COLO668 (cell line): Measurements from ENCODE around the gene WDFY4.

ENCODE experiments used
- DNase-seq: peaks from one replicate; lab custom pipeline; 2025; ENCODE audit not compliant: unreplicated experiment; lab: John Stamatoyannopoulos, UW

Gene WDFY4

GRCh38 chr10:48742891-48743860 is 58.5 kb downstream of the WDFY4 start:
- no peak for DNase-seq

- no peak for DNase-seq
Observed at GRCh38 chr10:48744587-48744986, 59.9 kb downstream of the WDFY4 start.

GRCh38 chr10:48745662-48746245 is 61.1 kb downstream of the WDFY4 start:
- DNase-seq, result peak; percentile 24

DNA sequence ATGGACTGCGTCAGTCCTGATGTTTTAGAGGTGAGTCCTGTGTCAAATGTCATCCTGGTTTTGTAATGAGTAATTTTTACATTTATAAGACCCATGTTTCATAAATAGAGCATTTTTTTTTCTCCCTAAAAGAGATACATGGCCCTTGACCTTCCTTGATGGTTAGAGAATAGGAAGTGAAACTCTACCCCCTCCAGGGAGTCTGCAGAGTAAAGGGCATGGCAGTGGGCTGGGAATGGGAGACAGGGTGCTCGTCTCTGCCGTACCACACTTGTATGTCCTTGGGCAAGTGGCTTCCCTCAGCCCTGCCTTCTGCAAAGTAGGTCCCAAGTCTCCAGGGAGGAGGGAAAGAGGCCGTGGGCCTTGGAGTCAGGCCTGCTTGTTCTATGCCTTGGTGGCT is 63.9 kb downstream of the WDFY4 start:
- DNase-seq, result no peak

DNA sequence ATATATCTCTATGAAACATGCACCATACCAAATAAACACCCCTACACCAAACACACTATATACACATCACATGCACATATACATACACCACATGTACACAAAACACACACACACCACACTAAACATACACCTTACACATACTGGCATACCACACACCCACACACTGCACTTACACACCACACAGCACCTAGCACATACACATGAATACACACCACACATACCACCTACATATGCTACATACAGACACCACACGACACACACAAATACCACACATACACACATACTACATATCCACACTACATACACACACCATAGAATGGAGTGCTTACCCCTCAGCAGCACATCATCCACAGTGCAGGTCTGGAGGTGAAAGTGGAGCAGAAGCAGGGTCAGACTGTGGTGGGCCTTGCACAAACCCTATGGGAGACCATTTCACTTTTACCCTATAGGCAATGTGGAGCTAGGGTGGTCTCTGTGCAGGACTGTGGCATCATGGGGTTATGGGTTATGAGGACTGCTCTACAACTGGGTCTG is 64.6 kb downstream of the WDFY4 start:
- DNase-seq, result no peak

- DNase-seq, result no peak
Observed at GRCh38 chr10:48750019-48750418, 65.3 kb downstream of the WDFY4 start.

DNA sequence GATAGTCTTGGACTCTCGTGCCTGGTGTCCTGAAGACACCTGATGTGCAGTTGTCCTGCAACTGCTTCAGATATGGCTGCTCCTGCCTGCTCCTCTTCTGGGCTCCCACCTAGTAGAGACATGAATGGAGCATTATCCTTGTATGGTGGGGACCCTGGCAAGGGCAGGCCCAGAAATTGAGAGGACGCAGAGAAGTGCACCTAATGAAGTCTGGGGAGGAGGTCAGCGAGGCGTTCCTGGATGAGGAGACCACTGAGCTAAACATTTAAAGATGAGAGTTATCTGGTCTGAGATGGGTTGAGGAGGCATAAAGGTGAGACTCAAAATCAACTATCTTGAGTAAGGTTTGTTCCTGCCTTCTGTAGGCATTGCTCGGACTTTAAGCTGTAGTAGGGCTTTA is 66.3 kb downstream of the WDFY4 start:
- DNase-seq, result no peak

DNA sequence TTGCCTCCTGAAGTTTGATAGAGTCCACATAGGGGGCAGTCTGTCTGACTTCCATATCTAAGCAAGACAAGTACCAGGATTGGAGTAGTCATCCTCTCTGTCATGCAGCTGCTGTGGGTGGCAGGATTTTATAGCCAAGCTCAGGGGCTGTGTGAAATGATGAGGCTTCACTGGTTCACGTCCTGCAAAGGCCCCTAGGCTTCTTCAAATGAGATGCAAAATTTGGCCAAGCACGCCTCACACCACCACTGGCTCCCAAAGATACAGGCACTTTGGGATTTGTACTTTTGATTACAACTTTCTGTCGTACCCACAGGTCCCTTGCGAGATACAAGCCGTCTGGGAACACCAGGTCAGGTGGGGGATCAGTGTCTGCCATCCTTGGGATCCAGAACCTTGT is 67.1 kb downstream of the WDFY4 start:
- DNase-seq, result no peak

DNA sequence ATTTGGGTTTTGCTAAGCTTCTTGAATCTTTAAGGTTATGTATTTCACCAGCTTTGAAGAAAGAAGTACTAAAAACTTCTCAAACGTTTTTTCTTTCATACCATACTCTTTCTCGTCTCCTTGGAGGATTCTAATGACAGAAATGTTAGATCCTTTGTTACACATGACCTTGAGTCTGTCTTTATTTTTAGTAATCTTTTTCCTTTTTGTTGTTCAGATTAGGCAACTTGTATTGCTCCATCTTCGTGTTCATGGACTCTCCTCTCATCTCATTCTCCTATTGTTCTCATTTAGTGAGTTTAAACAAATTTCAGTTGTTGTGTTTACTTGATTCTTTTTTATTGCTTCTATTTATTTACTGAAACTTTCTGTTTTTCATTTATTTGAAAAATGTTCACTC is 73.7 kb downstream of the WDFY4 start:
- DNase-seq, result no peak

- DNase-seq, result no peak
Observed at GRCh38 chr10:48759113-48759901, 74.6 kb downstream of the WDFY4 start.

- DNase-seq, result no peak
Observed at GRCh38 chr10:48760983-48761382, 76.3 kb downstream of the WDFY4 start.

DNA sequence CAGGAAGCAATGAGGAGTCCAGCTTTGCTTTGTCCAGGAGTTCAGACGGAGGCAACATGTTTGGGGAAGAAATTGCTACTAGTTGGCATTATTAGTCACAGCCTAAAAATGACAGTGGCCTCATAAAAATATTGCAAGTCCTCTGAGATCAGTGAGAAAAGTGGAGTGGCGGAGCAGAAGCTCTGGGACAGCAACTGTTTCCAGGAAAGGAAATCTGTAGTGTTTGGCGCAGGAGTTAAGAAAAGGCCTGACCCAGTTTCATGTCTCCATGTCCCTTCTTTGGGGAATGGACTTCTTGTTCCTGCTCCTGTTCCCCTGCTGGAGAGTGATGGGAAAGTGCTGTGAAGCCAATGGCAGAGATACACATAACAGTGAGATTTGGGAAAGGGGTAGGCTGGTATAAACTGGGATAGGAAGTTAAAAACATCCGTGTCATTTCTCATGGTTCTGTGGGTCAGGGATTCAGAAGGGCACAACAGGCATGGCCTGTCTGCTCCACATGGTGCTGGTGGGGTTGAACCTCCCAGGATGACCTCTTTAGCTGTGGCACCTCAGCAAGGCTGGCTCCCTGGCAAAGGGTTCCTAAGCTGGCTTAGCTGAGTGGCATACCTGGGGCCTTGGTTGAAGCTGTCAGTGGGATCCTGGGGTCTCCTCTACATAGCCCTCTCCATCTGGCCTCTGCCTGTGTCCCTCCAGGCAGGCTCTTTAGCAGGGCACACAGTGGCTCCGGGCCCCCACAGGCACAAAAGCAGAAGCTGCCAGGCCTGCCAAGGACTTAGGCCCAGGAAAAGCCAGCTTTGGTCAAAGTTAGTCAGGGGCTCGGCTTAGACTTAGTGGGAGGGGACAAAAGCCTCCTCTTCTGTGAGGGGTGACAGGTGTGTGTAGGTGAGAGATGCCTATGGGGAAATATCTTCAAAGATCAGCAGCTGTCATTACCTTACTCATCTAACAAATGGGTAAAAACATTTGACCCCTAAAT is 77.7 kb downstream of the WDFY4 start:
- DNase-seq, result no peak

- DNase-seq, result no peak
Observed at GRCh38 chr10:48763403-48763965, 78.8 kb downstream of the WDFY4 start.

- no peak for DNase-seq
Observed at GRCh38 chr10:48764486-48764885, 79.8 kb downstream of the WDFY4 start.

GRCh38 chr10:48765039-48765438 is 80.4 kb downstream of the WDFY4 start:
- DNase-seq, result no peak

GRCh38 chr10:48765527-48765926 is 80.9 kb downstream of the WDFY4 start:
- no peak for DNase-seq

DNA sequence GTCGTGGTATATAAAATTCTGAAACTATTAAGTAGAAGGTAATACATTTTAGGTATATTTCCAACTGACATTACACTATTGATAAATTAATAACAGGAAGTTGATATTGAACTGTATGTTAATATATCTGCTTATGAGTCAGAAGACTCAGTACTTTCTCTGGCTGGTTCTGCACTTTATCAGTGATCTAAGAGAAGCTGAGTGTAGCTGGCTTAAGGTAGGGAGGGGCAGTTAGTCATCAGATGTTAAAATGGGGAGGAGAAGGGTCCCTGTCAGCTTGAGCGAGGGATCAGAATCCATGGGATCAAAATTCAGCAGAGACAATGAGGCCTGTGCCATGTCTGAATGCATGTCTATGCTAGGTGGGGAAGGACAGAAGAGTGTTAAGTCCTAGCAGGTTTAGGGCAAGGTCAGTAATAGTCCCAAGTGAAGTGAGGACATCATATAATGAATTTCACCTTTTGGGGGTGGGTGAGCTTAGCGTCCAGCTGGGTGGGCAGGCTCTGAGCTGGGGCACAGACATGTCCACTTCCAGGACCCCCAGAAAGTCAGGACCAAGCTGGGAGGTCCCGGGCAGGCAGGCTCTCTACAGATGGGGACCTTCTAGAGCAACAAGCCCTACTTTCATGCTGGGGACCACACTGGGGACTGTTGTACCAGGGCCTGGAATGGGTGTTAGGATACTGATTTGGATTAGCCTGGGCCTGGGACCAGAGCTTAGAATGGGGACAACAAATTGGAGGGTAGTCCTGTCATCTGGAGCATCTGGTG is 82.9 kb downstream of the WDFY4 start:
- no peak for DNase-seq

- DNase-seq, result no peak
Observed at GRCh38 chr10:48768144-48768766, 83.6 kb downstream of the WDFY4 start.

GRCh38 chr10:48768926-48769325 is 84.3 kb downstream of the WDFY4 start:
- DNase-seq, result no peak
